OCI-LY1 (cell line): ENCODE results near the gene MAX.

Experiments used
- H2AFZ ChIP-seq: fragments of 200-600 bp; sonication (generic), shearing (Covaris generic); 2 replicates; pipeline ENCODE4 v1.6.0; 2014; ENCODE audit warnings: antibody characterized with exemption, mild to moderate bottlenecking, low read length
- H3F3A ChIP-seq: fragments of 200-600 bp; sonication (generic), shearing (Covaris generic); 2 replicates; pipeline ENCODE4 v1.6.0; 2014; ENCODE audit warnings: mild to moderate bottlenecking, antibody characterized with exemption, low read length, moderate library complexity; ENCODE audit not compliant: insufficient read depth
- H3K27ac ChIP-seq: fragments of 200-600 bp; sonication (generic); 2 replicates; pipeline ENCODE4 v1.5.1; 2014; ENCODE audit warnings: low read length, mixed run types, mild to moderate bottlenecking, low read depth; ENCODE audit not compliant: poor library complexity, severe bottlenecking
- H3K27me3 ChIP-seq: fragments of 200-600 bp; sonication (generic); 2 replicates; pipeline ENCODE4 v1.6.0; 2014; ENCODE audit warnings: antibody characterized with exemption, mild to moderate bottlenecking, low read length, moderate library complexity; ENCODE audit not compliant: insufficient read depth
- H3K36me3 ChIP-seq: fragments of 200-600 bp; sonication (generic); 2 replicates; pipeline ENCODE4 v1.6.1; 2014; ENCODE audit warnings: mild to moderate bottlenecking, antibody characterized with exemption, low read length, moderate library complexity, mixed read lengths; ENCODE audit not compliant: insufficient read depth
- H3K4me1 ChIP-seq: fragments of 200-600 bp; sonication (generic); 2 replicates; pipeline ENCODE4 v1.5.1; 2014; ENCODE audit warnings: mild to moderate bottlenecking, low read length, moderate library complexity; ENCODE audit not compliant: insufficient read depth, severe bottlenecking
- H3K4me2 ChIP-seq: fragments of 200-600 bp; sonication (generic), shearing (Covaris generic); 2 replicates; pipeline ENCODE4 v1.6.1; 2014; ENCODE audit warnings: low read length
- H3K4me3 ChIP-seq: fragments of 200-600 bp; sonication (generic); 2 replicates; pipeline ENCODE4 v1.5.1; 2014; ENCODE audit warnings: low read length, low read depth, mild to moderate bottlenecking, mixed read lengths; ENCODE audit not compliant: poor library complexity, severe bottlenecking
- H3K79me2 ChIP-seq: fragments of 200-600 bp; shearing (Covaris generic); 2 replicates; pipeline ENCODE4 v1.6.1; 2016; ENCODE audit warnings: mixed run types, low read length, mixed read lengths; ENCODE audit not compliant: insufficient read depth
- H3K9ac ChIP-seq: fragments of 200-600 bp; sonication (generic), shearing (Covaris generic); 2 replicates; pipeline ENCODE4 v1.6.1; 2014; ENCODE audit warnings: mild to moderate bottlenecking, low read length, mixed read lengths
- H3K9me2 ChIP-seq: fragments of 200-600 bp; sonication (generic), shearing (Covaris generic); 2 replicates; pipeline ENCODE4 v1.6.1; 2014; ENCODE audit warnings: low read depth, mild to moderate bottlenecking, low read length, mixed read lengths
- H3K9me3 ChIP-seq: fragments of 200-600 bp; shearing (Covaris generic); 2 replicates; pipeline ENCODE4 v1.6.1; 2014; ENCODE audit warnings: low read length, mixed read lengths
- H4K20me1 ChIP-seq: fragments of 200-600 bp; sonication (generic), shearing (Covaris generic); 2 replicates; pipeline ENCODE4 v1.6.0; 2016; ENCODE audit warnings: mild to moderate bottlenecking, low read length; ENCODE audit not compliant: insufficient read depth
- CTCF ChIP-seq: fragments of 200-600 bp; sonication (generic), shearing (Covaris generic); IDR thresholded peaks from 2 replicates; pipeline ENCODE4 v1.5.1; 2017; ENCODE audit warnings: mild to moderate bottlenecking, antibody characterized with exemption, low read length, moderate library complexity, mixed read lengths
- EZH2 ChIP-seq: fragments of 200-600 bp; sonication (generic), shearing (Covaris generic); IDR thresholded peaks from 2 replicates; pipeline ENCODE4 v1.8.0; 2017; ENCODE audit warnings: borderline replicate concordance, mixed run types, mild to moderate bottlenecking, antibody characterized with exemption, low read length, moderate library complexity, mixed read lengths

Gene MAX

DNA sequence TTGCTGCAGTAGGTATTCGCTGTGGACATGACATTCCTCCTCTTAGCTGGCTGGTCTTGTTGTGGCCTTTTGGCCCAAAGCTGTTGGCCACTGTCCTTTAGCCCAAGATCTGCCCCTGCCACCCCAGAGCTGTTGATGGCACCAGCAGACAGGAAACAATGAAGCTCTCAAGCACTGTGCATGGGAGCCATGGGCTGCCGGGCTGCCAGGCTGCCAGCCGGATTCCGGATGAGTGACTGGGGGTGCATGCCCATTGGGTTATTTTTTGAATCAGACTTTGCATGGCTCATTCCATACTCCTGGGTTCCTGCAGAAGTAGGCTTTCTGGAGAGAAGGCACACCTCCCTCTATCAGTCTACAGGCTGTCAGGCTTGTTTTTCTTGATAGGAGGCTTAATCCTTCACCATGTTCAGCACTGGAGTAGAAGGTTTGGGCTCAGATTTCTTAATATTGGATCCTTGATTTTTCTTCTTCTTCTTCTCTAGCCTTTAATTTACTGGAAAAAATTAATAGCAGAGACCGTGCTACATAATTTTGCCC is 32.4 kb downstream of the MAX start:
- Histone ChIP-seq H4K20me1 (no peaks in the 10 kb centered on the region), H3K4me2 (no peak overlapping the region), H3K4me3 (no peak overlapping the region), H3K9me2 (no peaks in the 10 kb centered on the region), H3F3A (no peaks in the 10 kb centered on the region), H3K9me3 (no peaks in the 10 kb centered on the region), H2AFZ (no peak overlapping the region), H3K36me3 (peaks cover 17% of the 10 kb centered on the region), H3K79me2 (no peaks in the 10 kb centered on the region), H3K27me3 (no peaks in the 10 kb centered on the region), H3K27ac (peak overlapping the region; percentile 24), H3K4me1 (peaks cover 29% of the 10 kb centered on the region), H3K9ac (no peak overlapping the region; the same call in 1 of the 2 replicates)
- TF ChIP-seq CTCF (no peak), EZH2 (no peak)

DNA sequence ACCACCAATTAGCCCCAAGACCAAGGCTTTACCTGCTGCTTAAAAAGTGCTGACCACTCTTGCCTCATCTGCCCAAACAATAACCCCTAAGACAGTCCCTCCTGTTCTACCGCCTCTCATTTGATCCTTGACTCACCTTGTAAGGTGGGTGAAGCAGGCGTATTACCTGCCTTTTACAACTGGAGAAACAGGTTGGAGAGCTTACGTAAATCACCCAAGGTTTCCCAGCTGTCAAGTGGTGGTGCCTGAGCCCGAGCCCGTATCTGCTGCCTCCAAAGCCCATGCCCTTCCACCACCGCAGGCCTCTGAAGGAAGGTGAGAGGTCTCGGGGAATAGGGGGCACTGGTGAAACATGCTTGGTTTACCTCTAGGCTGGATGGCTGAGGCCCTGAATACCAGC is 36.6 kb downstream of the MAX start:
- no peaks in the 10 kb centered on the region for H3K9me3 ChIP-seq
- H3F3A ChIP-seq: no peaks in the 10 kb centered on the region
- H3K27ac ChIP-seq: no peak overlapping the region
- H4K20me1 ChIP-seq: no peaks in the 10 kb centered on the region
- no peak overlapping the region for H3K9ac ChIP-seq
- no peak overlapping the region for H3K4me2 ChIP-seq
- H3K4me1 ChIP-seq: peaks cover 9% of the 10 kb centered on the region
- H2AFZ ChIP-seq: no peak overlapping the region
- no peak overlapping the region for H3K4me3 ChIP-seq
- H3K9me2 ChIP-seq: no peaks in the 10 kb centered on the region
- no peaks in the 10 kb centered on the region for H3K79me2 ChIP-seq
- H3K27me3 ChIP-seq: no peaks in the 10 kb centered on the region
- TF ChIP-seq EZH2: no peak
- H3K36me3 ChIP-seq: peaks cover 57% of the 10 kb centered on the region

GRCh38 chr14:65062096-65063075 is 39.9 kb downstream of the MAX start:
- Histone ChIP-seq H3K36me3 (peaks cover 51% of the 10 kb centered on the region), H3K9me2 (no peaks in the 10 kb centered on the region), H3K79me2 (no peaks in the 10 kb centered on the region), H3K4me3 (no peak overlapping the region), H3K9ac (no peak overlapping the region), H3K9me3 (no peaks in the 10 kb centered on the region), H3K27ac (no peak overlapping the region), H4K20me1 (no peaks in the 10 kb centered on the region), H3K4me1 (no peaks in the 10 kb centered on the region), H3F3A (no peaks in the 10 kb centered on the region), H2AFZ (no peak overlapping the region), H3K27me3 (no peaks in the 10 kb centered on the region), H3K4me2 (no peak overlapping the region)
- no peak for TF ChIP-seq EZH2
- no peak for TF ChIP-seq CTCF
